ENCODE measurements around the gene CDH23.

CDH23 gene

DNA sequence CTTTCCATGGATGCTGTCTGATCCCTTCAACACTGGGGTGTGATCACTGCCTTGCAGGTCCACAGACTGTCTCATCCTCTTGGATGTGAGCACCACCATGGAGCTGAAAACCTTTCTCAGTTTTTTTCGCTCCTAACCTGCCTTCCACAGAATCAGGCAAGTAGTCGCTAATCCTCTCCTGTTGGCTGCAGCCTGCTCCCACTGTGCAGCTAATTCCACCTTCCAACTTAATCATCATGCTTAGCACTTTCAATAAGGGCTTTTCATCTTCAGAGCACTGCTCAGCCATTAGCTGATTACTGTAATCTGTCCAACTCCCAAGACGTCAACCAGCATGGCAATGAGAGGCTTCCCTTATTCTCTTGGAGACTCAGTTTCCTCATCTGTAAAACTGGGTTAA, 15.1 kb upstream of the CDH23 start:
- Histone ChIP-seq H3K4me1 (ENCODE audit: control insufficient read depth, insufficient read depth, low read length) (no peaks in the 10 kb centered on the region), H3K9ac (ENCODE audit: low read depth, low read length) (no peak overlapping the region), H3K27me3 (ENCODE audit: control insufficient read depth, insufficient read depth, low read length) (no peaks in the 10 kb centered on the region), H3K36me3 (ENCODE audit: control insufficient read depth, insufficient read depth, low read length) (no peaks in the 10 kb centered on the region), H3K27ac (ENCODE audit: low read depth, low read length) (no peak overlapping the region), H3K9me3 (ENCODE audit: control insufficient read depth, insufficient read depth, low read length) (no peaks in the 10 kb centered on the region), H3K4me3 (ENCODE audit: low read depth, low read length) (no peak overlapping the region)

DNA sequence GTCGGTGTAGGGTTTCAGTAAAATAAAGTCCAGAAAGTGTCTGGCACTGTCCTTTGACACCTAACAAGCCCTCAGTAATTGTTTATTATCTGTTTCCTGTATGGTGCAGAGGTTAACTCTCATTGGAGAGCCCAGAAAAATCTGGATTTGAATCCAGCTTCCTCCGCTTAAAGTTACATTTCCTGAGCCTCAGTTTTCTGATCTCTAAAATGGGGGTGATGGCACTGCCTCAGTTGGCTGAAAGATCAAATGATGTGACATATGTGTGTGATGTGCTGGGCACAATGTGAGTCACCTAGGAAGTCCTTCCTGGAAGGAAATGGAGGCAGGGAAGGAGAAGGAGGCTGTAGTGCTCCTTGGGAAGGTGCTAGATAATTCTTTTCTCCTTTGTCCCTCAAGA, 14.7 kb upstream of the CDH23 start:
- Histone ChIP-seq H3K4me1 (ENCODE audit: control insufficient read depth, insufficient read depth, low read length) (no peaks in the 10 kb centered on the region), H3K4me3 (ENCODE audit: low read depth, low read length) (no peak overlapping the region), H3K27ac (ENCODE audit: low read depth, low read length) (no peak overlapping the region), H3K9me3 (ENCODE audit: control insufficient read depth, insufficient read depth, low read length) (no peaks in the 10 kb centered on the region), H3K27me3 (ENCODE audit: control insufficient read depth, insufficient read depth, low read length) (no peaks in the 10 kb centered on the region), H3K36me3 (ENCODE audit: control insufficient read depth, insufficient read depth, low read length) (no peaks in the 10 kb centered on the region), H3K9ac (ENCODE audit: low read depth, low read length) (no peak overlapping the region)

DNA sequence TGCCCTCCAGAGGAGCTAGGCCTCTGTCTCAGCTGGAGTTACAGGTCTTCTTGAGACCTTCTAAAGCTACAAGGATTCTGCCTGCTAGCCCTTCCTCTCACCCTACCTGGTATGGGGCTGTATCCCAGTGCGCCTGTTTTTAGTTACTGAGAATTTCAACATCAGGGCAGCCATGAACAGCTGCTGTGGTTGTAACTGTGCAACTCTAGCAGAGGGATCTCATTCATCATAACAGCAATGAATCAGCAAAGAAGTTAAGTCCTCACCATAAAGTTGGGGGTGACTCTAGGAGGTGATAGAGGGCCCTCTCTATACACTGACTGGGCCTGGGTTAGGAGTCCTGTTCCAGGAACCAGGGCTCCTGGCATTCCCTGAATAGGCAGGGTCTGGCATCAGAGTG, 14.0 kb upstream of the CDH23 start:
- Histone ChIP-seq H3K9ac (ENCODE audit: low read depth, low read length) (no peak overlapping the region), H3K4me3 (ENCODE audit: low read depth, low read length) (no peak overlapping the region), H3K4me1 (ENCODE audit: control insufficient read depth, insufficient read depth, low read length) (no peaks in the 10 kb centered on the region), H3K9me3 (ENCODE audit: control insufficient read depth, insufficient read depth, low read length) (no peaks in the 10 kb centered on the region), H3K27me3 (ENCODE audit: control insufficient read depth, insufficient read depth, low read length) (no peaks in the 10 kb centered on the region), H3K27ac (ENCODE audit: low read depth, low read length) (no peak overlapping the region), H3K36me3 (ENCODE audit: control insufficient read depth, insufficient read depth, low read length) (no peaks in the 10 kb centered on the region)

DNA sequence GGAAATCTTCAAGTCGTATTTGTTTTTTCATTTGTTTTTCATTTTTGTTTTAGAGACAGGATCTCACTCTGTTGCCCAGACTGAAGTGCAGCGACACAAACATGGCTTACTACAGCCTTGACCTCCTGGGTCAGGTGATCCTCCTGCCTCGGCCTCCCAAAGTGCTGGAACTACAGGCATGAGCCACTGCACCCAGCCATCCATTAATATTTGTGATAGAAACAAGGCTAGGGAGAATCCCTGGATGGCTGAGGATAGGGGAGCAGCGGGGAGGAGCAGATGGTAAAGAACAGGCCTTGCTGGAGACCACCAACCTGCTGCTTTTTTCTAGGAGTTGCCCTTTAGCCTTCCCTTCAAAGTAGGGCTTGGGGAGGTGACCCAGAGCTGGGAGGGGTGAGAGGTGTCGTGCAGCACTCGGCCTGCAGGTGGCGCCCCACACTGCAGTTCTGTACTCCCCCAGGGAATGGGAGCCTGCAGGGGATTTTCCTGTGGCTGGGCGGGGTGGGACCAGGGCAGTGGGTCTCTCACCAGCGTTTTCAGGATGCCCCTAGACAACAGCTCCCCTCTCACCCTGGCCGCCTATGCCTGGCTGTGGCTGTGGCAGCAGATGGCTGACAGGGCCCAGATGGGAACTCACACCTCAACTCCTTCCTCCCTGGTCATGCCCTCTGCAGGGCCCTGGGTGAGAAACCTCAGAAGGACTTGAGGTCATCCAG, 12.6 kb upstream of the CDH23 start:
- H3K4me3 ChIP-seq (ENCODE audit: low read depth, low read length): no peak overlapping the region
- no peaks in the 10 kb centered on the region for H3K4me1 ChIP-seq (ENCODE audit: control insufficient read depth, insufficient read depth, low read length)
- H3K9ac ChIP-seq (ENCODE audit: low read depth, low read length): no peak overlapping the region
- H3K9me3 ChIP-seq (ENCODE audit: control insufficient read depth, insufficient read depth, low read length): no peaks in the 10 kb centered on the region
- H3K36me3 ChIP-seq (ENCODE audit: control insufficient read depth, insufficient read depth, low read length): no peaks in the 10 kb centered on the region
- no peak overlapping the region for H3K27ac ChIP-seq (ENCODE audit: low read depth, low read length)
- H3K27me3 ChIP-seq (ENCODE audit: control insufficient read depth, insufficient read depth, low read length): no peaks in the 10 kb centered on the region; the same call in 1 of the 2 replicates

DNA sequence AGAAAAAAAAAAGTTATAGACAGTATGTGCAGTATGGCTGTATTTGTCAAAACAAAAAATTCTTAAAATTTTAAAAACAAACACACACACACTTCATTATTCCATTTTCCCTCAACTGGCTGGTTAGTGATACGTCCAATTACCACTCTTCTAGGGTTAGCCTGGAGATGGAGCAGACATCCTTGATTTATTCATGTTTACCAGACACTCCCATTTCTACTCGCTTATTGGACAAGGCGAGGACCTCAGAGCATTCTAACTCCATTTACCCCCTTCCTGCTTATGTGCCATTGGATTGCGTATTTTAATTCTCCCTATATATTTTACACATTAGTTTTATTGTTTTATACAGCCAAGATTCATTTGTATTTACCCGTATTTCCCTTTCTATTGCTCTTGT, 8.5 kb upstream of the CDH23 start:
- Histone ChIP-seq H3K36me3 (ENCODE audit: control insufficient read depth, insufficient read depth, low read length) (no peaks in the 10 kb centered on the region), H3K4me3 (ENCODE audit: low read depth, low read length) (no peak overlapping the region), H3K9ac (ENCODE audit: low read depth, low read length) (no peak overlapping the region), H3K4me1 (ENCODE audit: control insufficient read depth, insufficient read depth, low read length) (peaks cover 8% of the 10 kb centered on the region; the same call in 1 of the 2 replicates), H3K9me3 (ENCODE audit: control insufficient read depth, insufficient read depth, low read length) (no peaks in the 10 kb centered on the region), H3K27ac (ENCODE audit: low read depth, low read length) (no peak overlapping the region), H3K27me3 (ENCODE audit: control insufficient read depth, insufficient read depth, low read length) (peaks cover 4% of the 10 kb centered on the region; the same call in 1 of the 2 replicates)

DNA sequence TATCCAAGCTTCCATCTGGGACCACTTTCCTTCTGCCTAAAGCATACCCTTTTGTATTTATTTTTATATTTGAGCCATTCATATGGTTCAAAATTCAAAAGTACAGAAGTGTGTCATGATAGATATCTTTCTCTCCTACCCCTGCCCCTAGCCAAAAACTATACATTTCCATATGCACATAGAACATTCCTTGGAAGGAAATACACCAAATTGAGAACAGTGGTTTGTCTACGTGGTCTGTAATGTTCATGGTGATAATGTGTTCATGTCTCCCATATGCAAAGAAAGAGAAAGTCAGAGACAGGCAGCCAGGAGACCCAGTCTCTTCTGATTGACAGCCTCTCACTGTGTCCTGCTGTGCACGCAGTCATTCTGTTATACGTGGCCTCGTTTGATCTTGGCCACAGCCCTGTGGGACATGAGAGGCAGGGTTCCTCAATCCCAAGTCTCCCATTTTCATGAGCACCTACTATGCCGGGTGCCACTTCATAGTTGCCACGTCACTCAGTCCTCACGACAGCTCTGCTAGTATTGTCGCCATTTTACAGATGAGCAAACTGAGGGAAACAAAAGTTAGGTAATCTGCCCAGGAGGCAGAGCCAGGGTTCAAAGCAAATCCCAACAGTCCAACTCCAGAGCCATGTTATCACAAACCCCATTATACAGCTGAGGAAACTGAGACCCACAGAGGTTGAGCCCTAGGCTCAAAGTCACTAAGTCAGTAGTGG, 8.0 kb upstream of the CDH23 start:
- no peak overlapping the region for H3K4me3 ChIP-seq (ENCODE audit: low read depth, low read length)
- H3K36me3 ChIP-seq (ENCODE audit: control insufficient read depth, insufficient read depth, low read length): no peaks in the 10 kb centered on the region
- peaks cover 8% of the 10 kb centered on the region; the same call in 1 of the 2 replicates for H3K4me1 ChIP-seq (ENCODE audit: control insufficient read depth, insufficient read depth, low read length)
- H3K9ac ChIP-seq (ENCODE audit: low read depth, low read length): no peak overlapping the region
- no peaks in the 10 kb centered on the region for H3K9me3 ChIP-seq (ENCODE audit: control insufficient read depth, insufficient read depth, low read length)
- H3K27me3 ChIP-seq (ENCODE audit: control insufficient read depth, insufficient read depth, low read length): peaks cover 8% of the 10 kb centered on the region
- no peak overlapping the region for H3K27ac ChIP-seq (ENCODE audit: low read depth, low read length)

DNA sequence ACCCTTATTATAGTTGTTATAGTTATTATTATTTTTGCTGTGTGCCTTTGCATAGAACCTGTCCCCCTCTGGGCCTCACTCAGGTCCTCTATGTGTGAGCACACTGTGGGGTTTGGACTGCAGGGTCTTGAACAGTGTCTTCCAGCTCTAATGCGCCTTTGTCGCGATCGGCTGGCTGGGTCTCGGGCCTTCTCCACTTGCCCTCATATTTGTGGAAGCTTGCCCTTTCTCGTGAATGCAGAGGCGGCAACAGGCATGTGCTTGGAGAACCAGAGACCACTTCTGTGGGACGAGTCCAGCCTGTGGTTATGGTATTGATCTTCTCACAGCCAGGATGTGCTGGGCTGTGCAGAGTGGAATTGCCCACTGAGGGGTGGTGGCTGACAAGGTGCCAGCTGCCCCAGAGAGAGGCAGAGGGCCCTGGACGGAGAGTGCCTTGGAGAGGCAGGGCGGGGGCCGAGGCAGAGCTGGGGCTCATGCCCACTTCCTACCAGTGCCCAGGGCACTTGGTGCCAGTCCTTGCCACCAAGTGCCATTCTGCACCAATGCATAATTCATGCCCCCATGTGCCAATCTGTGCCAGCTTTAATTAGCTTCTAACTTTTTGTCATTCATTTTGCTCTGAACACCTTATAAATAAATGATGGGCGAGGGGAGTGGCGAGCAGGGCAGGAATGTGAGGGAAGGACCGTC, 6.8 kb upstream of the CDH23 start:
- H3K4me3 ChIP-seq (ENCODE audit: low read depth, low read length): no peak overlapping the region
- H3K36me3 ChIP-seq (ENCODE audit: control insufficient read depth, insufficient read depth, low read length): no peaks in the 10 kb centered on the region
- H3K27ac ChIP-seq (ENCODE audit: low read depth, low read length): no peak overlapping the region
- peaks cover 12% of the 10 kb centered on the region for H3K27me3 ChIP-seq (ENCODE audit: control insufficient read depth, insufficient read depth, low read length)
- no peak overlapping the region for H3K9ac ChIP-seq (ENCODE audit: low read depth, low read length)
- H3K9me3 ChIP-seq (ENCODE audit: control insufficient read depth, insufficient read depth, low read length): no peaks in the 10 kb centered on the region
- H3K4me1 ChIP-seq (ENCODE audit: control insufficient read depth, insufficient read depth, low read length): peaks cover 8% of the 10 kb centered on the region; the same call in 1 of the 2 replicates

DNA sequence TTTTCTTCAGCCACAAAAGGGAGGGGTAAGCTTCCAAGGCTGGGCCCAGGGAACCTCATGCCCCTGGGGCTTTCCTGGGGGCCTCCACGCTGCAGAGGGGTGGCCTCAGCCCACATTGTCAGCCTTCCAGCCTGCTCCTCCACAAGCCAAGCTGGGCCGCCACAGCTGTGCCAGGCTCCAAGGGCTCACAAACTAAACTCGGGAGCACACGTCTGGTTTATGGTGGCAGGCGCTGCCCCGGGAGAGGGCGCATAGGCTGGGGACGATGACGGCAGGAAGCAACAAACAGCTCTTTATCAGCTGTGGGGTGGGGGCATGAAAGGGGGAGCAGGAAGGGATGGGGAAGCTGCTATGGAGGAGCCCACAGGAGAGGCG, 6.3 kb upstream of the CDH23 start:
- Histone ChIP-seq H3K4me1 (ENCODE audit: control insufficient read depth, insufficient read depth, low read length) (peaks cover 8% of the 10 kb centered on the region; the same call in 1 of the 2 replicates), H3K9me3 (ENCODE audit: control insufficient read depth, insufficient read depth, low read length) (no peaks in the 10 kb centered on the region), H3K27ac (ENCODE audit: low read depth, low read length) (no peak overlapping the region), H3K4me3 (ENCODE audit: low read depth, low read length) (no peak overlapping the region), H3K36me3 (ENCODE audit: control insufficient read depth, insufficient read depth, low read length) (no peaks in the 10 kb centered on the region), H3K9ac (ENCODE audit: low read depth, low read length) (no peak overlapping the region), H3K27me3 (ENCODE audit: control insufficient read depth, insufficient read depth, low read length) (peaks cover 18% of the 10 kb centered on the region)

DNA sequence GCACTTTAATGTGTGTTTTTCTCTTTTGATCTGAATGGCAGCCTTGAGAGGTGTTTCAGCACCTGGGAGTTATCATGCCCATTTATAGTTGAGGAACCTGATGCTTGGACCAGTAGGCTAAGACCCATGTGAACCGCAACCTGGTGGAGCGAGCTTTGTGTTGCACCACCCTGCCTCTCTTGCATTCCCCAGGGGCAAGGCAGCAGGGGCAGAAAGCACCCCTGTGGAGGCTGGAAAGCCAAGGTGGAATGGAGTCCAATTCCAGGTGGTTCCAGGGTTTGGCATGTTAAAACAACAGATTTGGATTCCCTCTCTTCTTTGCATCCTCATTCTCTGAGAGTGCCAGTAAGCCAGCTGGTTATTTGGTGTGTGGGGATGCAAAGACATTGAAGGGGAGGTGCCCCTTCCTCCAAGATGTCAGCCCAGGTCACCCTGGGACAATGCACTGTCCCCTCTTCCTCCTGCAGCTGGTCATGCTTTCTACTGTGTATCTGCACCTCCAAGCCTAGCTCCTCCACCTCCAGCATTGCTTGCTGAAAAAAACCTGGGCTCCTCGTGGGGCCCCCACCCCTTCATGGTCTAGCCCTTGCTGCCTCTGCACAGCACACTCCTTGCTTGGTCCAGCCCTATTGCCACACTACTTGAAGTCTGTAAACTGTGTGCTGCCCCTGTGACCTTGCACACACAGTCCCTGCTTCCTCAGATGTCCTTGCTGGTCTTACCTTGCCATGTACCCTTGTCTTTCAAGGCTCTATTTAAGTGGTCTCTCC, 5.6 kb upstream of the CDH23 start:
- H3K27me3 ChIP-seq (ENCODE audit: control insufficient read depth, insufficient read depth, low read length): peaks cover 24% of the 10 kb centered on the region
- H3K4me3 ChIP-seq (ENCODE audit: low read depth, low read length): no peak overlapping the region
- H3K4me1 ChIP-seq (ENCODE audit: control insufficient read depth, insufficient read depth, low read length): peaks cover 12% of the 10 kb centered on the region; the same call in 1 of the 2 replicates
- H3K27ac ChIP-seq (ENCODE audit: low read depth, low read length): no peak overlapping the region
- H3K9me3 ChIP-seq (ENCODE audit: control insufficient read depth, insufficient read depth, low read length): no peaks in the 10 kb centered on the region
- H3K9ac ChIP-seq (ENCODE audit: low read depth, low read length): no peak overlapping the region
- no peaks in the 10 kb centered on the region for H3K36me3 ChIP-seq (ENCODE audit: control insufficient read depth, insufficient read depth, low read length)

DNA sequence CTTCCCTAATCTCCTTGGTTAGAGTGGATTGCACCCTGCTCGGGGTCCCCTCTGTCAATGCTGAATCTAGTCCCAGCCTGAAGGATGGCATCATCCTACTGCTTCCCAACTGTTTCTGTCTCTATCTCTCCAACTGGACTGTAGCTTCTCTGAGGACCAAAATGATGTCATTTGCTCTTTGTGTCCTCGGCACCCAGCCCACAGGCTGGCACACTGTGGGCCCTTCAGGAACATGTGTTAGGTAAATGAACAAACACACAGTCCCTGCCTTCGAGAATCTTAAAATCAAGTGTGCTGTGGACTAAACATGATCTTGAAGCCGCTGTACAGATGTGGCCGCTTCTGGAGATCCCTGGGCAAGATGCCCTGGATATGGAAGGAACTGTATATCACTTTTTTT, 5.0 kb upstream of the CDH23 start:
- H3K4me1 ChIP-seq (ENCODE audit: control insufficient read depth, insufficient read depth, low read length): peaks cover 13% of the 10 kb centered on the region; the same call in 1 of the 2 replicates
- H3K27me3 ChIP-seq (ENCODE audit: control insufficient read depth, insufficient read depth, low read length): peaks cover 28% of the 10 kb centered on the region
- no peaks in the 10 kb centered on the region for H3K9me3 ChIP-seq (ENCODE audit: control insufficient read depth, insufficient read depth, low read length)
- H3K9ac ChIP-seq (ENCODE audit: low read depth, low read length): no peak overlapping the region
- no peak overlapping the region for H3K27ac ChIP-seq (ENCODE audit: low read depth, low read length)
- H3K4me3 ChIP-seq (ENCODE audit: low read depth, low read length): no peak overlapping the region
- no peaks in the 10 kb centered on the region for H3K36me3 ChIP-seq (ENCODE audit: control insufficient read depth, insufficient read depth, low read length)
